ENCODE measurements around the gene LSMEM2. TPM values are rescaled to one million over a fixed set of nuclear protein-coding genes. Genes with fewer than 3 reads are reported as not detected.
"Not testable (repeated sequence)": the region's sequence is repeated elsewhere in the genome, so short reads cannot be mapped to it uniquely, and the experiment has no call there.

LSMEM2 gene
- total RNA-seq, 1 experiment from 2014 or later: not detected

DNA sequence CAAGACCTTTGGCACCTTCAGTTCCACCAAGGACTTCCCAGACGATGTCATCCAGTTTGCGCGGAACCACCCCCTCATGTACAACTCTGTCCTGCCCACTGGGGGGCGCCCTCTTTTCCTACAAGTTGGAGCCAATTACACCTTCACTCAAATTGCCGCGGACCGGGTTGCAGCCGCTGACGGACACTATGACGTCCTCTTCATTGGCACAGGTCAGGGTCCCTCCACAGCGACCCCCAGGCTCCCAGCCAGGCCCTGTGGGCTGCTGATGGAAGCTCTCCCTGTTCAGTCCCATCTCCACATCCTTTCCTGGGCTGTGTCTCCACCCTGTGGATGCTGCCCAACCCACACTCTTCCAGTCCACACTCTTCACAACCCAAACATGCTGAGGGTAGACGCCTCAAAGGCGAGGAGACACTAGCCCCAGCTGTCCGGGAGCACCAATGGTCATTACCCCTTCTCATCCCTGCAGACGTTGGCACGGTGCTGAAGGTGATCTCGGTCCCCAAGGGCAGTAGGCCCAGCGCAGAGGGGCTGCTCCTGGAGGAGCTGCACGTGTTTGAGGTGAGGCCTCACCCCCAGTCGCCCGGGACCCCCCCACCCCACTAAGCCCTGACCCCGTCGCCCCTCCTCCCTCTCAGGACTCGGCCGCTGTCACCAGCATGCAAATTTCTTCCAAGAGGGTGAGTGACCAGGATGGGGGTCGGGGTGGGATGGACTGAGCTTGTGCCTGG, 4.3 kb upstream of the LSMEM2 start:
- Histone ChIP-seq H3K4me1 (peaks cover 8% of the 10 kb centered on the region; the same call in 1 of the 2 replicates), H3K27me3 (no peaks in the 10 kb centered on the region), H3K4me3 (no peak overlapping the region), H3K36me3 (no peaks in the 10 kb centered on the region), H3K27ac (no peak overlapping the region), H3K9me3 (replicated peaks) (no peaks in the 10 kb centered on the region)
- DNase-seq: peak; percentile 45 to 62

DNA sequence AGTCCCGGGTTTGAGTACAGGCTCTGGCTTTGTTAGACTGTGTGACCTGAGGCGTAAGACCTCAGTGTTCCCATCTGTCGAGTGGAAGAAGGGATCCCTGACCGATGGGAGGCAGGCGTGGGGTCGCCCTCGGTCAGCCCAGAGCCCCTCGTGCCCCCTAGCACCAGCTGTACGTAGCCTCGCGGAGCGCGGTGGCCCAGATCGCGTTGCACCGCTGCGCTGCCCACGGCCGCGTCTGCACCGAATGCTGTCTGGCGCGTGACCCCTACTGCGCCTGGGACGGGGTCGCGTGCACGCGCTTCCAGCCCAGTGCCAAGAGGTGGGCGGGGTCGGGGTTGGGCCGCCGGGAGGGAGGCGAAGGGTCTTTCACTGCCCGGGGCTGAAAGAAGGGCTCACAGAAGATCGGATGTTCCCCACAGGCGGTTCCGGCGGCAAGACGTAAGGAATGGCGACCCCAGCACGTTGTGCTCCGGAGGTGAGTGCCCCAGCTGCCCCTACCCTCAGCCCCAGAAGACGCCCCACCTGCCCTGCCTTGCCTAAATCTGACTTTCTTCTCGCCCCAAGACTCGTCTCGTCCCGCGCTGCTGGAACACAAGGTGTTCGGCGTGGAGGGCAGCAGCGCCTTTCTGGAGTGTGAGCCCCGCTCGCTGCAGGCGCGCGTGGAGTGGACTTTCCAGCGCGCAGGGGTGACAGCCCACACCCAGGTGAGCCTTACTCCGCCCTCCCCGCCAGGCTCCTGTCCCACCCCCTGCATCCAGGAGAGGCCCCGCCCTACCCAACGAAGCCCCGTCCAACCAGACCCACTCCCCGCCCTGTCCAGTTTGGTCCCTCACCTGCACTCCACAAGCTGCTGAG, 3.5 kb upstream of the LSMEM2 start:
- DNase-seq: no peak
- Histone ChIP-seq H3K27ac (no peak overlapping the region), H3K4me3 (no peak overlapping the region), H3K4me1 (no peaks in the 10 kb centered on the region; the same call in 1 of the 2 replicates), H3K9me3 (replicated peaks) (no peaks in the 10 kb centered on the region), H3K36me3 (no peaks in the 10 kb centered on the region), H3K27me3 (no peaks in the 10 kb centered on the region)

DNA sequence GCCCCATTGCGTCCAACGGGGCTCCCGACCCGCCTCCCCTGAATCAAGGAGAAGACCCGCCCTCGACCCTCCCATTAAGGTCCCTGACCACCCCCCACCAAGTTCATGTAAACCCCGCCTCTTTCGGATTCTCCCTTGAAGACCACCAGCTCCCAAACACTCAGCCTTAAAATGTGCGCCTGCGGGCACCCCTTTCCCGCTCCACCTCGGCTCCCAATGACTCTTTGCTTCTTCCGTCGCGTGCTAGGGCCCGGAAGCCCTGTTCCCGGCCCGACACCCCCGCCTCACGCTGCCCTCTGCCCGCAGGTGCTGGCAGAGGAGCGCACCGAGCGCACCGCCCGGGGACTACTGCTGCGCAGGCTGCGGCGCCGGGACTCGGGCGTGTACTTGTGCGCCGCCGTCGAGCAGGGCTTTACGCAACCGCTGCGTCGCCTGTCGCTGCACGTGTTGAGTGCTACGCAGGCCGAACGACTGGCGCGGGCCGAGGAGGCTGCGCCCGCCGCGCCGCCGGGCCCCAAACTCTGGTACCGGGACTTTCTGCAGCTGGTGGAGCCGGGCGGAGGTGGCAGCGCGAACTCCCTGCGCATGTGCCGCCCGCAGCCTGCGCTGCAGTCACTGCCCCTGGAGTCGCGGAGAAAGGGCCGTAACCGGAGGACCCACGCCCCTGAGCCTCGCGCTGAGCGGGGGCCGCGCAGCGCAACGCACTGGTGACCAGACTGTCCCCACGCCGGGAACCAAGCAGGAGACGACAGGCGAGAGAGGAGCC, 2.7 kb upstream of the LSMEM2 start:
- H3K4me3 ChIP-seq: no peak overlapping the region
- no peak for DNase-seq
- H3K4me1 ChIP-seq: no peaks in the 10 kb centered on the region
- H3K27me3 ChIP-seq: no peaks in the 10 kb centered on the region
- H3K27ac ChIP-seq: no peak overlapping the region
- no peaks in the 10 kb centered on the region for H3K9me3 ChIP-seq (replicated peaks)
- H3K36me3 ChIP-seq: no peaks in the 10 kb centered on the region

DNA sequence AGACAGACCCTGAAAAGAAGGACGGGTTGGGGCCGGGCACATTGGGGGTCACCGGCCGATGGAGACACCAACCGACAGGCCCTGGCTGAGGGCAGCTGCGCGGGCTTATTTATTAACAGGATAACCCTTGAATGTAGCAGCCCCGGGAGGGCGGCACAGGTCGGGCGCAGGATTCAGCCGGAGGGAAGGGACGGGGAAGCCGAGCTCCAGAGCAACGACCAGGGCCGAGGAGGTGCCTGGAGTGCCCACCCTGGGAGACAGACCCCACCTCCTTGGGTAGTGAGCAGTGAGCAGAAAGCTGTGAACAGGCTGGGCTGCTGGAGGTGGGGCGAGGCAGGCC, 2.2 kb upstream of the LSMEM2 start:
- H3K4me1 ChIP-seq: no peaks in the 10 kb centered on the region
- no peak overlapping the region for H3K4me3 ChIP-seq
- no peaks in the 10 kb centered on the region for H3K36me3 ChIP-seq
- no peak overlapping the region for H3K27ac ChIP-seq
- no peaks in the 10 kb centered on the region for H3K27me3 ChIP-seq
- no peak for DNase-seq
- H3K9me3 ChIP-seq (replicated peaks): no peaks in the 10 kb centered on the region

DNA sequence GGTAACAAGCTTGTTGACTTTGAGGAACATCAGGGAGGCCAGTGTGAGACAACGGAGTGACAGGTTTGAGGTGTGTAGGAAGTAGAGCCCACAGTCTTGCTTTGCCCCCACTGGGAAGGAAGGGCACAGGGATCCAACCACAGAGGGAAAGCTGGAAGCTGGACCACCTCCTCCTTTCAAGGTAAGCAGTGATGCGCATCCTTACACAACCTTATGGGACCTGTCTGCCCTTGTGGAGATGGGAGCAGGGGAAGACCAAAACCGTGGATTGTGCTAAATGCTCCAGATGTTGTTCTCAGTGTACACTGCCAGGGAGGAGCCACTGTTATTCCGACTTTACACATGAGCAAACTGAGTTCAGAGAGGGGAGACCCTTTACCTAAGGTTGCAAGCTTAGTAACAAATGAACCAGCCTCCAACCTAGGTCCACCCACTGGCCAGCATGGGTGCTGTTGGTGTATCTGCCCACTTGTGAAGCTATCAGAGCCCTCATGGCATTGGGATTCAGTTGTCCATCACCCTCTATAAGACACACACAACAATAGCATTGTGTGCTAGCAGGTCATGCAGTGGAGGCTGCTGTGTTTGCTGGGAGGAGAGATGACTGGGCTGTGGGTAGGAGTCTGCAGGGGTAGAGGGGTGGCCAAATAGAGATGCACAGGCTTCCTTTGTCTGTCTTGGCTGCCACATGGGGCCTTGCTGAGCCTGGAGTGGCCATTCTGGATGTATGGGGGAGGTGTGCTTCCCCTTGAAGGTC, 586 bp upstream of the LSMEM2 start:
- no peak for DNase-seq
- no peaks in the 10 kb centered on the region for H3K27me3 ChIP-seq
- H3K9me3 ChIP-seq (replicated peaks): no peaks in the 10 kb centered on the region
- H3K36me3 ChIP-seq: no peaks in the 10 kb centered on the region
- no peak overlapping the region for H3K27ac ChIP-seq
- H3K4me1 ChIP-seq: no peaks in the 10 kb centered on the region
- H3K4me3 ChIP-seq: no peak overlapping the region

DNA sequence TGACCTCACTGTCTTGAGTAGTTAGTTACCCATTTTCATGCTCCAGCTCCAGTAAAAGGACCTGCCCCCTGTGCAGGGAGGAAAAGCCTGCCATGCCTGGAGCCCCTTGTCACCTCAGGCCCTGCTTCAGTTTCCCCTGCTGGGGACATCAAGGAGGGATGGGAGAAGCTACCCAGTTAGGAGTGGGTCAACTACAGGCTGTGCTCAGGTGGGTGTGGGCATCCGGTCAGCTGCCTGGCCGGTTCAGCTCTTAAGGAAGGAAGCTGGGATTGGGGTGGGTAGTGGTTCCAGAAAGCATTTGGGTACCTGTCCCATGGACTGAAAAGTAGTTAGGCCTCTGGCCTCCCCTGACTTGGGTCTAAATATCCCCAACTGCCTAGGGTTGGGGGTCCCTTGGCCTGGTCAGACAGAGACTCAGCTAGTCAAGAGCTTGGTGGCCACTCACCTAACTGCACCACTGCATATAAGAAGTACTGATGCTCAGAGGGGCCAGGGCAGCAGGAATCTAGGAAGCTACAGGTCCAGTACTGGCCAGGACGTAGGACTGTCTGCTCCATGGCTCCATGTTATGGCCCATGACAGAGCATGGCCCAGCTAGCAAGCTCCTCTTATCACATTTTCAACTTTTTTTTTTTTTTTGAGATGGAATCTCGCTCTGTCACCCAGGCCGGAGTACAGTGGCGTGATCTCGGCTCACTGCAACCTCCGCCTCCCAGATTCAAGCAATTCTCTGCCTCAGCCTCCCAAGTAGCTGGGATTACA, 549 bp downstream of the LSMEM2 start:
- H3K4me1 ChIP-seq: no peaks in the 10 kb centered on the region
- no peaks in the 10 kb centered on the region for H3K9me3 ChIP-seq (replicated peaks)
- no peaks in the 10 kb centered on the region for H3K36me3 ChIP-seq
- DNase-seq: no peak
- no peak overlapping the region for H3K27ac ChIP-seq
- no peaks in the 10 kb centered on the region for H3K27me3 ChIP-seq
- H3K4me3 ChIP-seq: no peak overlapping the region

DNA sequence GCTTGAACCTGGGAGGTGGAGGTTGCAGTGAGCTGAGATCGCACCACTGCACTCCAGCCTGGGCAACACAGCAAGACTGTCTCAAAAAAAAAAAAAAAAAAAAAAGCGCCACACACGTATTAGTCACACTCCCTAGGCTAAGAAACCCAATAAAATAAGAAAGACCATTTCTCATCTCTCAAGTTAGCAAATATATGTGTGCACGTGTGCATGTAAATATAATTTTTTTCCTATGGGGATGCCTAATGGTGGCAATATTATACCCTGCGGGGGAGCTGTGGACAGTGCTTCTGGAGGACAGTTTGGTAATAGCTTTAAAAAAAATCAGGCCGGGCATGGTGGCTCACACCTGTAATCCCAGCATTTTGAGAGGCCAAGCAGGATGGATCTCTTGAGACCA, 5.2 kb downstream of the LSMEM2 start:
- H3K9me3 ChIP-seq (replicated peaks); H3K27me3 ChIP-seq; DNase-seq; H3K4me3 ChIP-seq; H3K27ac ChIP-seq; H3K4me1 ChIP-seq: not testable (repeated sequence)
- peaks cover 12% of the 10 kb centered on the region; the same call in 1 of the 2 replicates for H3K36me3 ChIP-seq

DNA sequence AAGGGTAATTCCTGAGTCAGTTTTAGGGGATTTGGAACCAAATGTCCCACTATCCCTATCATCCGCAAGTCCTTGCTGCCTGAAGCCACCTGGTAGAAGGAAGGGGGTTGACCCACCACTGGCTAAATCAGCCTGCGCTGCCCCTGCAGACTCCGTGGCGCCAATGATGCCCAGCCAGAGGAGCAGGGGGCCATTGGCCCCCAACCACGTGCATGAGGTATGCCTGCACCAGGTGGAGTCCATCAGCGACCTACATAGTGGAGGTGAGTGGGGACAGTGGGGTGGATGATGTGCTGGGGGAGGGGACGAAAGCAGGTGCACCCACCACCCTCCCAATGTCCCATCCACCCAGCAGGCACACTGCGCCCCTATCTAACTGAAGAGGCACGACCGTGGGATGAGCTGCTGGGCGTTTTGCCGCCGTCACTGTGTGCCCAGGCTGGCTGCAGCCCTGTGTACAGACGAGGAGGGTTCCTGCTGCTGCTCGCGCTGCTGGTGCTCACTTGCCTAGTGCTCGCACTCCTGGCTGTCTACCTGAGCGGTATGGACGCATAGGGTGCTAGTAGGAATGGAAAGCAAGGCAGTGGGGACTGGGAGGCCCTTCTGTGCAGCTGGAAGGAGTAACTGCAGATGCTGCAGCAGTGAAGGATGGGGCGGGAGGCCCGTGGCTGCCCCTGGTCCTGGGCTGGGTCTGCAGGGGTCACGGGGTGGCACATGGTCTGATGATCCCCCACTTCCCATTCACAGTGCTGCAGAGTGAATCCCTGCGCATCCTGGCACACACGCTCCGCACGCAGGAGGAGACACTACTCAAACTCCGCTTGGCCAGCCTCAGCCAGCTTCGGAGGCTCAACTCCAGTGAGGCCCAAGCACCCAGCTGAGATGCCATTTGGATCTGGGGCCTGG, 7.7 kb downstream of the LSMEM2 start:
- Histone ChIP-seq H3K36me3 (peaks cover 24% of the 10 kb centered on the region), H3K27ac (no peak overlapping the region), H3K4me1 (no peaks in the 10 kb centered on the region), H3K4me3 (no peak overlapping the region), H3K27me3 (no peaks in the 10 kb centered on the region), H3K9me3 (replicated peaks) (no peaks in the 10 kb centered on the region)
- no peak for DNase-seq

DNA sequence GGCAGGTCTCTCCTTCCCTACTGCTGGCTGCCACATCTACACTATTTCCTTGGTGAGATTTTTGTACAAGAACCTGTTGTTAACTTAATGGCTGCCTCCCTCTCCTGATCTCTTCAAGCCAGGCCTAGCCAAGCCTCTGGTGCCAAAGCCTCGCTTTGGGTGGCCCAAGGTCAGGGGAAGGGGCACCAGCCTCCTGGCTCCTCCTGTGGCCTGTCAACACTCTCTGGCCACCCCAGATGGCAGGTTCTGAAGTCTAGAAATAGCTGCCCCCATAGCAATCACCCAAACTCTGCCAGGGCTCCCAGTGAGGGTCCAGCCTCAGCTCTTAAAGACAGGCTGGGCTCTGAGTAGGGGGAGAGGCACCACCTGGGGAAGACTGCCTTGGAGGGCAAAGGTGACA, 8.4 kb downstream of the LSMEM2 start:
- DNase-seq: no peak
- Histone ChIP-seq H3K4me1 (no peaks in the 10 kb centered on the region), H3K9me3 (replicated peaks) (no peaks in the 10 kb centered on the region), H3K4me3 (no peak overlapping the region), H3K27ac (no peak overlapping the region), H3K36me3 (peaks cover 24% of the 10 kb centered on the region), H3K27me3 (no peaks in the 10 kb centered on the region)

DNA sequence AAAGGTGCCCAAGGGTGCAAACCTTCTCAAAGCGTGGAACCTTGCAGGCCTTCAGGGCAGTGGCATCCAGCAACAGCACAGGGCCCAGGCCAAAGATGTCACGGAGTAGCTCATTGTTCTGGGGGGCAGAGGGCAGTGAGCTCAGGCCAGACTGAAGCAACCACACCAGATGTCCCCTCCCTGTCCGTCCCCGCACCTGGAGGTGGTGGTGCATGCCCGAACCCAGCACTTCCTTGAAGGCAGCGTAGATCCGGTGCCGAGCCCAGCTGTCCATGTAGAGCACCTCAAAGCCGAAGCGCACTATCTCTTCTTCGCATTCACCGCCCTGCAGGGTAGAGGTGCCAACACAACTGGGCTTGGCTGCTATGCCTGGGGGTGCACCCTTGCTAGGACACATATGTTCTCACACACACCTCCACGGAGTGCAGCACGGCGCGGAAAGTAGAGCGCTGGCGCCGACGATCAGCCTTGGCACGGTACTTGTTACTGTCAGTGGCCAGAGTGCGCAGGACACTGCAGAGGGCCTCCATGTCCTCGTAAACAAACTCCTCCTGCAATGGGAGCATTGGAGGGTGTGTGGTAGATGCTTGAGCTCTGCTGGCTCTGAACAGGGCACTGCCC, 9.6 kb downstream of the LSMEM2 start:
- DNase-seq: no peak

DNA sequence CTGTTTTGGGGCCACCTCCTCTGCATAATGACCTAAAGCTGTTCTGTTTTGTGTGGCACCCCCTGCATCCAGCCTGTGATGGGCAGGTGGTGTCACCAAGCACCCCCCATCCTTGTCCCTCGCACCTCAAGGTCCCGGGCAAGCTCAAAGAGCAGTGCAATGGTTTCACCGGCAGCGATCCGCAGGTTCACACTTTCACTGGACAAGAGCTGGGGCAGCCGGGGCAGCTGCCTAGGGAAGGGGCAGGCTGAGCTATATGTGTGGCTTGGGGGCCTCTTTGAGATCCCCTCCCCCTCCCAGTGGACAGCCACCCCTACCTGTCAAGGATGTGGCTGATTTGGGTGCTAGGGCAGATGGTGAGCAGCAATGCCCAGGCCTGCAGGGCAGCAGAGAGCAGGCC, 10.2 kb downstream of the LSMEM2 start:
- H3K27me3 ChIP-seq: no peaks in the 10 kb centered on the region
- no peak for DNase-seq
- no peaks in the 10 kb centered on the region; the same call in 1 of the 2 replicates for H3K4me1 ChIP-seq
- no peak overlapping the region for H3K27ac ChIP-seq
- no peak overlapping the region for H3K4me3 ChIP-seq
- H3K9me3 ChIP-seq (replicated peaks): no peaks in the 10 kb centered on the region
- peaks cover 24% of the 10 kb centered on the region for H3K36me3 ChIP-seq

More for the DNA sequence above, 9.6 kb downstream of the LSMEM2 start:
- no peak overlapping the region for H3K4me3 ChIP-seq
- H3K9me3 ChIP-seq (replicated peaks): no peaks in the 10 kb centered on the region
- H3K27ac ChIP-seq: no peak overlapping the region
- H3K36me3 ChIP-seq: peaks cover 24% of the 10 kb centered on the region
- H3K4me1 ChIP-seq: no peaks in the 10 kb centered on the region; the same call in 1 of the 2 replicates
- H3K27me3 ChIP-seq: no peaks in the 10 kb centered on the region

DNA sequence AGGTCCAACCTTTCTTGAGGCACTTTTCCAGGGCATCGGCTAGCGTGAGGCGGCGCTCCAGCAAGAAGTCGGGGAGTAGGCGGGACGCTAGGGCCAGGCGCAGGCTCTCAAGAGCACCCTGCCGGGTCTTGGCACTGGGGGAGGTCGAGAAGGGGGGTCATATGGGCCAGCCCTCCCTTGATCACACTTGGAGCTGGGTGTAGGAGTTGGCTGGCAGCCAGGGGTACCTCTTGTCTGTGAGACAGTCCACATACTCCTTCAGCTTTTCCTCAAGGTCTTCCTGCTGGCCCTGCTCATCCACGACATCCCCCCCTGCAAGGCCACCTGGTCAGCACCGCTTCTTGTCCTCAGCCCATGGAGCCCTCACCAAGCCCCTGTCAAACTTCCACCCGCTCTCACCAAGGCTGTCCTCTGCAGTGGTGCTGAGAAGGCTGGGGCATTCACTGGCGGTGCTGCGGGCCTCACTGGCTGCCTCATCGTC, 11.3 kb downstream of the LSMEM2 start:
- Histone ChIP-seq H3K36me3 (peaks cover 24% of the 10 kb centered on the region), H3K4me1 (no peaks in the 10 kb centered on the region; the same call in 1 of the 2 replicates), H3K27me3 (no peaks in the 10 kb centered on the region), H3K27ac (no peak overlapping the region), H3K4me3 (no peak overlapping the region), H3K9me3 (replicated peaks) (no peaks in the 10 kb centered on the region)
- DNase-seq: no peak

Measured in SJCRH30 (cell line).